ENCODE measurements around the gene SLITRK4. TPM values are rescaled to one million over a fixed set of nuclear protein-coding genes. Genes with fewer than 3 reads are reported as not detected.

Gene SLITRK4
- total and polyA plus RNA-seq, 2 experiments from 2014 or later, result 2.9 to 6.0 TPM

GRCh38 chrX:143669395-143669794, 33.5 kb upstream of the SLITRK4 start:
- 0 out of 3 replicates have a peak, but pooled peaks cover 5% of the 10 kb centered on the region for H3K36me3 Mint-ChIP-seq (ENCODE audit: low read depth)

GRCh38 chrX:143664302-143664701, 28.4 kb upstream of the SLITRK4 start:
- DNase-seq (ENCODE audit: low spot score), result peak; percentile 3
- peaks cover 4% of the 10 kb centered on the region; the same call in 2 of the 3 replicates for H3K36me3 Mint-ChIP-seq (ENCODE audit: low read depth)
- H3K4me3 ChIP-seq, result no peak overlapping the region

More at GRCh38 chrX:143669395-143669794, 33.5 kb upstream of the SLITRK4 start:
- no peaks in the 10 kb centered on the region for H3K79me2 ChIP-seq (replicated peaks; ENCODE audit: insufficient read depth)
- H3K27me3 Mint-ChIP-seq (ENCODE audit: insufficient read depth, low read depth, poor library complexity), result no peaks in the 10 kb centered on the region
- no peaks in the 10 kb centered on the region for H3K9me2 ChIP-seq (ENCODE audit: insufficient read depth)
- TF ChIP-seq CTCF (conservative IDR thresholded peaks at IDR 0.05; ENCODE audit: low read depth in 2 of 2), result peak; percentile 24; a peak in 2 of 4 replicates
- no peak for TF ChIP-seq ZNF331 (CRISPR knock-in tag; IDR thresholded peaks at IDR 0.05; ENCODE audit: low read depth)
- peak; percentile 8 for DNase-seq (ENCODE audit: low spot score)
- no peaks in the 10 kb centered on the region for H3K36me3 ChIP-seq (ENCODE audit: insufficient read depth)
- no peak for ATAC-seq
- H3K4me3 Mint-ChIP-seq, result no peak overlapping the region
- H3K4me3 ChIP-seq, result no peak overlapping the region
- H2AFZ ChIP-seq, result no peak overlapping the region
- no peak overlapping the region for H3K27ac ChIP-seq (ENCODE audit: low read depth)
- H3K27me3 ChIP-seq (ENCODE audit: insufficient read depth), result no peaks in the 10 kb centered on the region
- no peaks in the 10 kb centered on the region for H3K4me1 ChIP-seq (ENCODE audit: insufficient read depth)
- H3K9me3 Mint-ChIP-seq, result peaks cover 64% of the 10 kb centered on the region
- no peak overlapping the region for H3K27ac Mint-ChIP-seq
- no peaks in the 10 kb centered on the region for H3F3A ChIP-seq (replicated peaks; ENCODE audit: low read depth)
- H3K4me1 Mint-ChIP-seq, result no peaks in the 10 kb centered on the region
- no peaks in the 10 kb centered on the region for H4K20me1 ChIP-seq (replicated peaks; ENCODE audit: insufficient read depth)
- H3K4me2 ChIP-seq, result no peak overlapping the region

More at GRCh38 chrX:143664302-143664701, 28.4 kb upstream of the SLITRK4 start:
- Histone ChIP-seq H2AFZ (no peak overlapping the region), H3K4me1 (ENCODE audit: insufficient read depth) (no peaks in the 10 kb centered on the region), H4K20me1 (replicated peaks; ENCODE audit: insufficient read depth) (no peaks in the 10 kb centered on the region), H3F3A (replicated peaks; ENCODE audit: low read depth) (no peaks in the 10 kb centered on the region), H3K79me2 (replicated peaks; ENCODE audit: insufficient read depth) (no peaks in the 10 kb centered on the region), H3K4me2 (no peak overlapping the region), H3K36me3 (ENCODE audit: insufficient read depth) (no peaks in the 10 kb centered on the region), H3K9me2 (ENCODE audit: insufficient read depth) (no peaks in the 10 kb centered on the region), H3K27me3 (ENCODE audit: insufficient read depth) (no peaks in the 10 kb centered on the region), H3K27ac (ENCODE audit: low read depth) (no peak overlapping the region)
- no peaks in the 10 kb centered on the region for H3K27me3 Mint-ChIP-seq (ENCODE audit: insufficient read depth, low read depth, poor library complexity)
- no peaks in the 10 kb centered on the region for H3K4me1 Mint-ChIP-seq
- TF ChIP-seq EZH2 (IDR thresholded peaks at IDR 0.05; ENCODE audit: low read depth, unreplicated experiment) (no peak), CTCF (conservative IDR thresholded peaks at IDR 0.05; ENCODE audit: low read depth in 2 of 2) (peak in 1 of 2 experiments; percentile 54; a peak in 3 of 4 replicates)
- H3K9me3 Mint-ChIP-seq, result peaks cover 39% of the 10 kb centered on the region
- ATAC-seq, result no peak
- H3K27ac Mint-ChIP-seq, result no peak overlapping the region
- H3K4me3 Mint-ChIP-seq, result no peak overlapping the region
